Fibroblast of the aortic adventitia (primary cell): ENCODE measurements around the gene TMC6. TPM values are rescaled to one million over a fixed set of nuclear protein-coding genes. Genes with fewer than 3 reads are reported as not detected.
A peak's percentile ranks its signal among the peaks of the same experiment; 100 is the strongest.

ENCODE experiments used
- DNase-seq: peaks from one replicate; pipeline ENCODE4 v3.0.0-alpha.2; 2010; ENCODE audit warnings: low read depth
- H3K4me3 ChIP-seq: 2 replicates; pipeline ENCODE4 v1.5.1; 2011; ENCODE audit warnings: low read depth, mild to moderate bottlenecking, control low read depth, low read length, moderate library complexity
- total RNA-seq: library from RNA; depleted of rRNA; stranded (reverse); fragments of >200 nt; gene quantifications from 2 replicates; pipeline ENCODE4 v1.2.3, GENCODE V29; 2012; ENCODE audit warnings: low replicate concordance
- TF ChIP-seq, protein P1 (sequence below): IDR thresholded peaks from 2 replicates; pipeline ENCODE4 v1.5.1; 2011; ENCODE audit warnings: mild to moderate bottlenecking, low read length, control low read depth, inconsistent platforms; ENCODE audit not compliant: insufficient read depth

TMC6 gene
- total RNA-seq, 1 donor = not detected

DNA sequence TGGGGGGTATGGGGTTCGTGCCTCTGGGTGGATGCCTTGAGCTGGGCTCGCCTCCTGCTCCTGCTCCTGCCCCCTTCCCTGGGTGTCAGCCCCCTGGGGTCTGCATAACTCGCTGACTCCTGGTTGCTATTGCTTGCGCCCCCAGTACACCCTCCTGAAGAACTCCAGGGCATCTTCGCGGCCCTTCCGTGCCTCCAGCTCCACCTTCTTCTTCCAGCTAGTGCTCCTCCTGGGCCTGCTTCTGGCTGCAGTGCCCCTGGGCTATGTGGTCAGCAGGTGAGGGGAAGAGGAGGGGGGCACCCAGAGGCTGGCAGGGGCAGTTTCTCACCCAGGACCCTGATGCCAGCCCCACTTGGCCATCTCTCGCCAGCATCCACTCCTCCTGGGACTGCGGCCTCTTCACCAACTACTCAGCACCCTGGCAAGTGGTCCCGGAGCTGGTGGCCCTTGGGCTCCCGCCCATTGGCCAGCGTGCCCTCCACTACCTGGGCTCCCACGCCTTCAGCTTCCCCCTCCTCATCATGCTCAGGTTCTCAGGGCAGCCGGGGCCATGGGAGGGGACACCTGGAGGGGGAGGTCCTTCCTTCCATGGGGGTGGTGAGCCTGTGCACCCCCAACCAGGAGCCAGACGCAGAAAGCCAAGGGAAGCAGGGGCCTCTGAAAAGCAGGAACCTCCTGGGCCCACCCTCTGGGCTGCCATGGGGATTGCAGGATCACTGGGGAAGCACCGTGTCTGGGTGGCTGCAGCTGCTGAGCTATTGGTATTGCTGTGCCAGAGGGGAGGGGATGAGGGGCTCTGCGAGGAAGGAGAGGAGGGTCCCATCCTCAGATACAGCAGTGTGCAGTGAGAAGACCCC lies 9.9 kb upstream of the TMC6 start:
- H3K4me3 ChIP-seq = no peak overlapping the region
- TF ChIP-seq, protein P1, sequence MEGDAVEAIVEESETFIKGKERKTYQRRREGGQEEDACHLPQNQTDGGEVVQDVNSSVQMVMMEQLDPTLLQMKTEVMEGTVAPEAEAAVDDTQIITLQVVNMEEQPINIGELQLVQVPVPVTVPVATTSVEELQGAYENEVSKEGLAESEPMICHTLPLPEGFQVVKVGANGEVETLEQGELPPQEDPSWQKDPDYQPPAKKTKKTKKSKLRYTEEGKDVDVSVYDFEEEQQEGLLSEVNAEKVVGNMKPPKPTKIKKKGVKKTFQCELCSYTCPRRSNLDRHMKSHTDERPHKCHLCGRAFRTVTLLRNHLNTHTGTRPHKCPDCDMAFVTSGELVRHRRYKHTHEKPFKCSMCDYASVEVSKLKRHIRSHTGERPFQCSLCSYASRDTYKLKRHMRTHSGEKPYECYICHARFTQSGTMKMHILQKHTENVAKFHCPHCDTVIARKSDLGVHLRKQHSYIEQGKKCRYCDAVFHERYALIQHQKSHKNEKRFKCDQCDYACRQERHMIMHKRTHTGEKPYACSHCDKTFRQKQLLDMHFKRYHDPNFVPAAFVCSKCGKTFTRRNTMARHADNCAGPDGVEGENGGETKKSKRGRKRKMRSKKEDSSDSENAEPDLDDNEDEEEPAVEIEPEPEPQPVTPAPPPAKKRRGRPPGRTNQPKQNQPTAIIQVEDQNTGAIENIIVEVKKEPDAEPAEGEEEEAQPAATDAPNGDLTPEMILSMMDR = no peak
- DNase-seq = no peak

DNA sequence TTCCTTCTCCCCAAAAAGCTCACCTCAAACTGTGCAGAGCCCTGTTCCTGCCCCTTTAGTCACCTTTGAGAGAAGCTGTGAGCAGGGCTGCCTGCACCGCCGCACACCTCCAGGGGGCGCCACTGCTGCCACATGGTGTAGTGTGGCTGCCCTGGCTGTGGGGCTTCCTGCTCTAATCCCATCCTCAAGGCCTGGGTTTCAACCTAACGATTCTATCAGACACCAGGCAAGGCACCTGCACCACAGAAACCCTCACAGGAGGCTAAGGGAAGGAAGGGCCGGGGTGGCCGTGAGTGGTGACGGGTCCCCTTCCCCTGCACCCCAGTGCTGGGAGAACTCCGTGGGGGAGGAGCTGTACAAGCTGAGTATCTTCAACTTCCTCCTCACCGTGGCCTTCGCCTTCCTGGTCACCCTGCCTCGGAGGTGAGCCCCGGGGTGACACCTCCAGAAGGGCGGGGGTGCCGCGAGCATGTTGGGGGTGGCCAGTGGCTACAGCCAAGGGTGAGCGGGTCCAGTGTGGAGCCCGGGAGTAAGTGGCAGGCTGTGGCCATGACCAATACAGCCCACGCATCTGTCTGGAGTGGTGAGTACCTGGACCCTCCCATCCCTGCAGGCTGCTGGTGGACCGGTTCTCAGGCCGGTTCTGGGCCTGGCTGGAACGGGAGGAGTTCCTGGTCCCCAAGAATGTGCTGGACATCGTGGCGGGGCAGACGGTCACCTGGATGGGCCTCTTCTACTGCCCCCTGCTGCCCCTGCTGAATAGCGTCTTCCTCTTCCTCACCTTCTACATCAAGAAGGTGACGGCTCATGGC lies 9.0 kb upstream of the TMC6 start:
- no peak overlapping the region for H3K4me3 ChIP-seq
- no peak for DNase-seq
- TF ChIP-seq, protein P1 = peak; percentile 37

DNA sequence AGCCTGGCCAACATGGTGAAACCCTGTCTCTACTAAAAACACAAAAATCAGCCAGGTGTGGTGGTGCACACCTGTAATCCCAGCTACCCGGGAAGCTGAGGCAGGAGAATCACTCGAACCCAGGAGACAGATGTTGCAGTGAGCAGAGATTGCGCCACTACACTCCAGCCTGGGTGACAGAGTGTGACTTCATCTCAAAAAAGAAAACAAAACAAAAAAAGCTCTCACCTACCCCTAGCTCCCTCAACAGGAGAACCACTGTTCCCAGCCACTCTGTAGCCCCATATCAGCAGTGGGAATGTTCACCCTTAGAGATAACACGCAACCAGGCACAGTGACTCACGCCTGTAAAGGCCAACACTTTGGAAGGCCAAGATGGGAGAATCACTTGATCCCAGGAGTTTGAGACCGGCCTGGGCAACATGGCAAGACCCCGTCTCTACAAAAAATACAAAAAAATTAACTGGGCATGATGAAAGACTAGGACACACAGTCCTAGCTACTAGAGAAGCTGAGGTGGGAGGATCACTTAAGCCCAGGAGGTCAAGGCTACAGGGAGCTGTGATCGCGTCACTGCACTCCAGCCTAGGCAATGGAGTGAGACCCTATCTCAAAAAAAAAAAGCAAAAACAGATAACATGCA lies 7.4 kb upstream of the TMC6 start:
- TF ChIP-seq, protein P1 = no peak
- H3K4me3 ChIP-seq = no peak overlapping the region
- no peak for DNase-seq

DNA sequence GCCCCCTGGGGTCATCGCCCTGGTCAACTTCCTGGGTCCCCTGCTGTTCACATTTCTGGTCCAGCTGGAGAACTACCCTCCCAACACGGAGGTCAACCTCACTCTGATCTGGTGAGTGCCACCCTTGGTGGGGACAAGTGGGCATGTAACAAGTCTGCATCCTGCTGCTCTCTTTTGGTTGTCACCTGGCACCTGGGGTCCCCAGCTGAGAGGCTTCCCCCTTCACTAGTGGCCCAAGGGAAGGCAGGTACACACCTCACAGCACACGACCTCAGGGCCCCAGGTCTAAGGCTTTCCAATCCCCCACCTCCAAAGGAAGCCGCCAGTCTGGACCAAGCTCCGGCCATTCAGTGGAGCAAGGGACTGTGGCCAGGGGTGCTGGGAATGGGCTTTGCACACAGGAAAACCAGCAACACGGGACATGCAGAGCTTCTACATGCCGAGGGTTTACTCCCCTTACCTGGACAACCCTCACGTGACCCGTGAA lies 6.4 kb upstream of the TMC6 start:
- DNase-seq = no peak
- TF ChIP-seq, protein P1 = no peak
- no peak overlapping the region for H3K4me3 ChIP-seq

DNA sequence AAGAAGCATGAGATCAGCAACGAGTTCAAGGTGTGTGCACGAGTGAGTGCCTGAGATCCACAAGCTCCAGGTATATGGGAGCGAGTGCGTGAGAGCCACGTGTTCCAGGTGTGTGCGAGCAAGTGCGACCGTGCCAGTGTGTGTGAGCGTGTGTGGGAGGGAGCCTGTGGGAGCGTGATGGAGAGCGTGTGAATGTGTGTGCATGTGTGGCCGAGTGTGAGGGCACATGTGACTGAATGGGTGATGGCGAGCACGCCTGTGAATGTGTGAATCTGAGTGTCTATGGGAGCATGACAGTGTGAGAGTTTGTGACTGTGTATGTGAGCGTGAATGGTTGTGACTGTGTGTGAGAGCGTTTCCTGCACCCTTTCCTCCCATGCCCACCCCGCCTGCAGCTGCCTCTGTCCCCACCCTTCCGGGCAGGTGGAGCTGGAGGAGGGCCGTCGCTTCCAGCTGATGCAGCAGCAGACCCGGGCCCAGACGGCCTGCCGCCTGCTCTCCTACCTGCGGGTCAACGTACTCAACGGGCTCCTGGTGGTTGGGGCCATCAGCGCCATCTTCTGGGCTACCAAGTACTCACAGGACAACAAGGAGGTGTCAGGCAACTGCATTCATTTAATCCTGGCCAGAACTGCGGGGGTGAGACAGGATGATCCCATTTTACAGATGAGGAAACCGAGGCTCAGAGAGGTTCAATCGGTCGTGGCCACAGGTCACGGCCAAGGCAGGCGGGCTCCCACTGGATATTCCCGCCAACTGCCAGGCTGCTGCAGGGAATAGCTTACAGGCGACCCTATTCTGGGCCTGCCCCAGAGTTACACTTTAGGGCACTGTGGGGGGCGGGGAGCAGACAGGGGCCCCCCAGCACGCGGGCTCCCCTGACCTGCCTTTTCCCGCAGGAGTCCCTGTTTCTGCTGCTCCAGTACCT lies 5.7 kb upstream of the TMC6 start:
- TF ChIP-seq, protein P1 = peak; percentile 33
- DNase-seq = no peak

More for the DNA sequence above, 5.7 kb upstream of the TMC6 start:
- no peak overlapping the region for H3K4me3 ChIP-seq
